PC-9 (cell line): ENCODE measurements around the gene SLC38A10.

Source experiments
- CTCF ChIP-seq: fragments of 200-600 bp; sonication (generic); conservative IDR thresholded peaks from 2 replicates; pipeline ENCODE4 v1.6.1; 2017; ENCODE audit warnings: mixed run types, antibody characterized with exemption, mild to moderate bottlenecking, moderate library complexity
- EZH2 ChIP-seq: fragments of 200-600 bp; sonication (generic); IDR thresholded peaks from 2 replicates; pipeline ENCODE4 v1.8.0; 2017; ENCODE audit warnings: antibody characterized with exemption, low read depth

DNA sequence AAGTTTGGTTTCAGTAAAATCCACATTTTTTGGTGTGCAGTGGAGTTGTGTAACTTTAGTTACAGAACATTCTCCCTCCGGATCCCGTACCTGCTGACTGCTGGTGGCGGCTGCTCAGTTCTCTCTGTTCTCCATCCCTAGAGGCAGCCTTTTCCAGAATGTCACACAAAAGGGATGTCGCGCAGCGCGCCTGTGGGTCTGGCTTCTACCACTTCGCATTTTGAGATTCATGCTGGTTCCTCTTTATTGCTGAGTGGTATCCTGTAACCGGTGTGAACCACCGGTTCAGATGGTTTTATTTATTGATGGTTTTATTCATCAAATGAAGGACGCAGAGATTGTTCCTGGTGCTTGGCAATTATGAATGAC is 71.4 kb downstream of the SLC38A10 start:
- TF ChIP-seq CTCF = no peak
- TF ChIP-seq EZH2 = no peak
